Fibroblast of mammary gland (primary cell): ENCODE results near the gene BMF.

Experiments
- DNase-seq: peaks from one replicate; pipeline ENCODE4 v3.0.0-alpha.2; 2010; ENCODE audit warnings: low read depth
- H3K4me3 ChIP-seq: 2 replicates; pipeline ENCODE4 v1.5.1; 2011; ENCODE audit warnings: low read depth, mild to moderate bottlenecking, low read length, moderate library complexity; ENCODE audit not compliant: control insufficient read depth
- CTCF ChIP-seq: conservative IDR thresholded peaks from 2 replicates; pipeline ENCODE4 v1.5.1; 2011; ENCODE audit warnings: low read depth, low read length, inconsistent platforms; ENCODE audit not compliant: control insufficient read depth, insufficient read depth

BMF gene

GRCh38 chr15:40087068-40087810, 21.4 kb downstream of the BMF start:
- no peak for TF ChIP-seq CTCF
- H3K4me3 ChIP-seq = no peak overlapping the region
- DNase-seq = no peak

DNA sequence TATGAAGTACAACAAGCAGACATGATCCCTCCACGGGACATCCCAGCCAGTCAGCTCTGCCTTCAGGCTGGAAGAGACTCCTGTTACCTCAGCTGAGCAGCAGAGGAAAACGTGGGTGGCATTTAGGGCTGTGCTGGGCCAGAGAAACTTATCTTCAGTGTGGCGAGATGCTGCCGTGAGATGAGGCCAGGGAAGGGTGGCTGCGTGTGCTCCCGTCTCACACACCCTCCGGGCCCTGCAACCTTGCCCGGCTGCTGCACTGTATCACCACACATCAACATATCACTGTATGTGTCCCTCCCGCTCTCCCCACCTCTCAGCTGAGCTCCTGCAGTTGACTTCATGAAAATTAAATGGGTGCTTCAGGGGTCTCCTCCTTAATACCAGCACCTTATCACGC, 23.4 kb downstream of the BMF start:
- no peak for TF ChIP-seq CTCF
- DNase-seq = no peak
- H3K4me3 ChIP-seq = no peak overlapping the region

GRCh38 chr15:40084650-40085049, 24.0 kb downstream of the BMF start:
- no peak for DNase-seq

DNA sequence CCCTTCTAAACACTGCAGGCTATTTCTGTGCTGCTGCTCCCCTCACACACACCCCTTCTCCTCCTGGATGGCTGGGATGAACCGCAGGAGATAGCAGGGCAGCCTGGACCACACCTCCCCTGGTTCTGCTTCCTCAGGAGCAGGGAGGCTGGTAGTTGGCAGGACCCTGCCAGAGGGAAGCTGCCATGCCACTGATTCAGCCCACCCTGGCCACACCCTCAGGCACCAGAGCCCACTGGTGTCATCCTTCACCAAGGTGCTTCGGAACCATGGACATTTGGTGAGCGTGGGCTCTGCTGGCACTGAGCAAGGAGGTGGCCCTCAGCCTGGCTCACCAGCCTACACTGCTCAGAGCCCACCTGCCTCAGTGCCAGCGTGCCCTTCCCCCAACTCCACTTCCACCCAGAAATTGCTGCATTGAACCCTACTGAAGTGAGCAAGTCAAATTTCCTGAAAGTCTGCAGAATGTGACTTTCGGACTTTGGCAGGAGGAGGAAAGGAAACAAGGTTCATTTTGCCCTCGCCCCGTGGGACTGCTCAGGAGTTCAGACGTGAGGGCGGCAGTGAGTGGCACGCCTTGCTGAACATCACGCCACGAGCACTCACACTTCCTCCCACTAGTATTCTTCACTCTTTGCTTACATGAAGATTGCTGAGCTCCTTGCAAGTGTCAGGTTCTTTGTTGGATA, 26.3 kb downstream of the BMF start:
- no peak for DNase-seq
- no peak for TF ChIP-seq CTCF
- H3K4me3 ChIP-seq = peak overlapping the region; percentile 17

More at GRCh38 chr15:40084650-40085049, 24.0 kb downstream of the BMF start:
- H3K4me3 ChIP-seq = no peak overlapping the region
- TF ChIP-seq CTCF = no peak

DNA sequence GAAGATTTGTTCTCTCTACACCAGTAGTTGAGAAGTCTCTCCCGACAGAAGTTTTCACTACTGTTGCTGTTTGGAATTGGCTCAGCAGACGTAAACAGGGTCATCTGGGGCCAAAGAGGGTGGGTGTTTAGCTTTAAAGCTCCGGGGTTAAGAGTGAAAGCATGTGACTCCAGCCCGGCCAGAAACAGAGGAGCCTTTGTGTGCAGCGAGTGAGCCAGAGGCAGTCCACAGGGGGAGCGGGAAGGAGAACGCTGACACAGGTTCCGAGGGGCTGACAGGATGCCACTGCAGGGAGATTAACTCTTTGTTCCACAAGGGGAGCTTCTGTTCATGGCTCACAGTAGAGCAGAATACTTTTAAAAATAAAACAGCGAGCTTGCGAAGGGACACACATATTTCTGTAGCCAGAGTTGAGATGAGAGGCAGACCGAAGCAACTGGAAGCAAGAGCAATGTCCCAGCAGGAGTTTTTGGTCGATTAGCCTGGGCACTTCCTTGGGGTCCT, 26.9 kb downstream of the BMF start:
- peak; percentile 56 for DNase-seq
- no peak for TF ChIP-seq CTCF
- peak overlapping the region; percentile 17 for H3K4me3 ChIP-seq

- DNase-seq = no peak
- H3K4me3 ChIP-seq = no peak overlapping the region
- no peak for TF ChIP-seq CTCF
These were observed 27.8 kb downstream of the BMF start for GRCh38 chr15:40080847-40081246.

DNA sequence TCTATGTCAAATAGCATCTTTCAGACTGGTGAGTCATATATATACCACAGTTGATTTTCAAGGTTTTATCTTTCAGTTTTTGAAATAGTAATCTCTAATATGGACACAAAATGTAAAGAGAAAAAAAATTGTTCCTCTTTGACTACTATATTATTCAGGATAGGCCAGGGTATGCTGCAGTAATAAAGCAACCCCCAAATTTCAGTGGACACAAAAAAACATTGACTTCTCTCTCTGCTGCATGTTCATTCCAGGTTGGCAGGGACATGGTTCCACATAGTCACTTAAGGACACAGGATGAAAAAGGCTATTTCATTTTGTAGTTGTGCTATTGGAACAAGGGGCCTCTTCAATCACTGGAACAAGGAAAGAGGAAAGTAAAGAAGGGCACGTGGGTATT, 28.6 kb downstream of the BMF start:
- DNase-seq = no peak
- no peak overlapping the region for H3K4me3 ChIP-seq
- TF ChIP-seq CTCF = no peak
